Osteoblast (primary cell): ENCODE data around the gene TMEM222. TPM values are rescaled to one million over a fixed set of nuclear protein-coding genes. Genes with fewer than 3 reads are reported as not detected.

ENCODE experiments used
- DNase-seq: peaks from one replicate; pipeline ENCODE4 v3.0.0; 2011; ENCODE audit warnings: low spot score, mixed read lengths; ENCODE audit not compliant: insufficient read length; ENCODE audit errors: missing footprints
- H2AFZ ChIP-seq: 2 replicates; pipeline ENCODE4 v1.6.0; 2011; ENCODE audit warnings: mild to moderate bottlenecking, low read length
- H3K27ac ChIP-seq: 2 replicates; pipeline ENCODE4 v1.5.1; 2011; ENCODE audit warnings: mild to moderate bottlenecking, low read depth, low read length, moderate library complexity
- H3K27me3 ChIP-seq: 2 replicates; pipeline ENCODE4 v1.6.0; 2012; ENCODE audit warnings: mild to moderate bottlenecking, control low read depth, inconsistent platforms, low read length, moderate library complexity; ENCODE audit not compliant: insufficient read depth
- H3K36me3 ChIP-seq: 2 replicates; pipeline ENCODE4 v1.5.1; 2011; ENCODE audit warnings: mild to moderate bottlenecking, low read length, control low read depth, moderate library complexity; ENCODE audit not compliant: insufficient read depth
- H3K4me1 ChIP-seq: 2 replicates; pipeline ENCODE4 v1.5.1; 2011; ENCODE audit warnings: mild to moderate bottlenecking, low read length, control low read depth, moderate library complexity; ENCODE audit not compliant: insufficient read depth
- H3K4me2 ChIP-seq: 2 replicates; pipeline ENCODE4 v1.6.0; 2011; ENCODE audit warnings: mild to moderate bottlenecking, low read length; ENCODE audit not compliant: insufficient read depth
- H3K4me3 ChIP-seq: fragments of 200-600 bp; sonication (generic); 3 replicates; pipeline ENCODE4 v1.5.1; 2012; ENCODE audit warnings: mild to moderate bottlenecking, low read length, inconsistent platforms; ENCODE audit not compliant: insufficient read depth
- H3K79me2 ChIP-seq: 2 replicates; pipeline ENCODE4 v1.6.0; 2012; ENCODE audit warnings: mild to moderate bottlenecking, low read length, control low read depth, inconsistent platforms; ENCODE audit not compliant: insufficient read depth
- H3K9me3 ChIP-seq: 2 replicates; pipeline ENCODE4 v1.5.1; 2011; ENCODE audit warnings: low read depth, low read length, control low read depth
- H4K20me1 ChIP-seq: 2 replicates; pipeline ENCODE4 v1.6.0; 2012; ENCODE audit warnings: mild to moderate bottlenecking, low read length, control low read depth; ENCODE audit not compliant: insufficient read depth
- CTCF ChIP-seq: IDR thresholded peaks from 2 replicates; pipeline ENCODE4 v1.5.1; 2011; ENCODE audit warnings: mild to moderate bottlenecking, low read depth, low read length, moderate library complexity; ENCODE audit errors: extremely low read depth
- total RNA-seq: library from RNA; depleted of rRNA; stranded (reverse); fragments of >200 nt; gene quantifications from 2 replicates; pipeline ENCODE4 v1.2.3, GENCODE V29; 2012

TMEM222 gene
- total RNA-seq, 1 donor: 30.4 TPM

- H3K79me2 ChIP-seq: peaks cover 12% of the 10 kb centered on the region
- no peak overlapping the region for H3K27ac ChIP-seq
- H3K27me3 ChIP-seq: no peaks in the 10 kb centered on the region
- H3K4me2 ChIP-seq: no peak overlapping the region
- H3K9me3 ChIP-seq: no peaks in the 10 kb centered on the region
- H3K4me3 ChIP-seq: no peak overlapping the region
- peaks cover 19% of the 10 kb centered on the region for H4K20me1 ChIP-seq
- peak; percentile 79 for DNase-seq
- peaks cover 40% of the 10 kb centered on the region for H3K36me3 ChIP-seq
- no peaks in the 10 kb centered on the region for H3K4me1 ChIP-seq
- no peak for TF ChIP-seq CTCF
- H2AFZ ChIP-seq: no peak overlapping the region
Observed at GRCh38 chr1:27335506-27336422, 13.8 kb downstream of the TMEM222 start.

GRCh38 chr1:27336756-27337155 lies 14.8 kb downstream of the TMEM222 start:
- H3K9me3 ChIP-seq: no peaks in the 10 kb centered on the region
- H4K20me1 ChIP-seq: peaks cover 19% of the 10 kb centered on the region
- H3K36me3 ChIP-seq: peaks cover 40% of the 10 kb centered on the region
- peaks cover 9% of the 10 kb centered on the region for H3K4me1 ChIP-seq
- no peak overlapping the region for H3K27ac ChIP-seq
- no peak for TF ChIP-seq CTCF
- H3K4me2 ChIP-seq: no peak overlapping the region
- no peaks in the 10 kb centered on the region for H3K27me3 ChIP-seq
- DNase-seq: peak; percentile 67
- H2AFZ ChIP-seq: no peak overlapping the region
- no peak overlapping the region for H3K4me3 ChIP-seq
- peaks cover 5% of the 10 kb centered on the region for H3K79me2 ChIP-seq

- H3K36me3 ChIP-seq: peaks cover 24% of the 10 kb centered on the region
- DNase-seq: peak; percentile 81
- H2AFZ ChIP-seq: no peak overlapping the region
- no peaks in the 10 kb centered on the region for H3K27me3 ChIP-seq
- no peaks in the 10 kb centered on the region for H3K79me2 ChIP-seq
- TF ChIP-seq CTCF: no peak
- H3K9me3 ChIP-seq: no peaks in the 10 kb centered on the region
- peaks cover 14% of the 10 kb centered on the region for H3K4me1 ChIP-seq
- H4K20me1 ChIP-seq: peaks cover 4% of the 10 kb centered on the region
- no peak overlapping the region for H3K4me2 ChIP-seq
- no peak overlapping the region for H3K4me3 ChIP-seq
- no peak overlapping the region for H3K27ac ChIP-seq
Observed at GRCh38 chr1:27338751-27339150, 16.8 kb downstream of the TMEM222 start.

DNA sequence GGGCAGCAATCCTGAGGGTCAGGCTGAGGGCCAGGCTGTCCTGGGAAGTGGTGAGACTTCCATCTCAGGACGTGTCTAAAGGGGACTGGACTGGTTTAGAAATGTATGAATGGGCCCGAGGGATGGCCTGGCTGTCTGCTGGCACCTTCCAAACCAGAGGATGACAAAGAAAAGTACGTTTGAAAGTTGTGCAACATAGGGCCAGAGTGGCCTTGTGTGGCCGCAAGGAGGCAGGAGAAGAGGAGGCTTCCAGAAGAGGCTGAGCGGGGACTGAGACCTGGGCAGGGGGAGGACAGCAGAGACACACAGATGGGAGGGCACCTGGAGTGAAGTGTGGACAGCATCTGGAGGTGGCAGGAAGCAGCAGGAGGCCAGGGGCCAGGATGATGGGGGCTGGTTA lies 17.2 kb downstream of the TMEM222 start:
- no peak overlapping the region for H3K4me3 ChIP-seq
- no peak overlapping the region for H3K4me2 ChIP-seq
- H3K9me3 ChIP-seq: no peaks in the 10 kb centered on the region
- H3K27ac ChIP-seq: no peak overlapping the region
- H3K36me3 ChIP-seq: peaks cover 19% of the 10 kb centered on the region
- peaks cover 14% of the 10 kb centered on the region for H3K4me1 ChIP-seq
- peak; percentile 80 for DNase-seq
- H3K79me2 ChIP-seq: no peaks in the 10 kb centered on the region
- peaks cover 1% of the 10 kb centered on the region for H4K20me1 ChIP-seq
- no peak overlapping the region for H2AFZ ChIP-seq
- no peaks in the 10 kb centered on the region for H3K27me3 ChIP-seq
- TF ChIP-seq CTCF: no peak
